DMS153 treated with DMSO at 0.1 percent for 48 hours (cell line): ENCODE measurements around the gene THSD7A.

Source experiments
- DNase-seq: peaks from one replicate; lab custom pipeline; 2025; ENCODE audit not compliant: unreplicated experiment; lab: John Stamatoyannopoulos, UW

THSD7A gene

DNA sequence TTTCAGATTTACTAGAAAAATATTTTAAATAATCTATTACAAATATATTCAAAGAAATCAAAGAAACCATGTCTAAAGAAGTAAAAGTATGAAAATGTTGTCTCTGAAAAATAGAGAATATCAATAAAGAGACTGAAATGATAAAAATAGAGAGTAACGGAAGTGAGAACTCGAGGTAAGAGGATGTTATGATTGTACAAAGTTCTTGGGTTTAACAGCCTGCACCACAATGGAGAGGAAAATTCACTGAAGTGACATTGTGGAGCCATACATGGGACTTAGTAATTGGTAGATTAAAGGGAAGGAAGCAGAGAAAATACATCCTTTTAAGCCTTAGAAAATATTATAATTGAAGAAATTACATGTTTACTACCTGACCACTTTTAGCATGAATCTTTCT is 77.9 kb downstream of the THSD7A start:
- DNase-seq = no peak

DNA sequence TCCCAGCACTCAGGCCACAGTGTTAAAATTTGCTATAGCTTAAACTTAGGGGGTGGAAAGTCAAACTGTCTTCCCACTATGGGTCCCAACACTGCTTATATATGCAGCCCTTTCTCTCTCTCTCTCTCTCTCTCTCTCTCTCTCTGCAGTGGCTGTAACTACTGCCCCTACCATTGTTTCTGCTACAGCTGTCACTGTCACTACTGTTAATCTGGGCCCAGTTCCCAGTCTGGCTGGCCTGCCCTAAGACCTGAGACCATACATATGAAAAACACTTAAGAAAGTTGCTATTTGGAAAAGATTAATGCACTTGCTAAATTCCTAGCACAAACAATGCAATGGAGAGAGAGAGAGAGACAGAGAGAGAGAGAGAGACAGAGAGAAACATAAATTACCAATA is 78.6 kb downstream of the THSD7A start:
- DNase-seq = no peak

DNA sequence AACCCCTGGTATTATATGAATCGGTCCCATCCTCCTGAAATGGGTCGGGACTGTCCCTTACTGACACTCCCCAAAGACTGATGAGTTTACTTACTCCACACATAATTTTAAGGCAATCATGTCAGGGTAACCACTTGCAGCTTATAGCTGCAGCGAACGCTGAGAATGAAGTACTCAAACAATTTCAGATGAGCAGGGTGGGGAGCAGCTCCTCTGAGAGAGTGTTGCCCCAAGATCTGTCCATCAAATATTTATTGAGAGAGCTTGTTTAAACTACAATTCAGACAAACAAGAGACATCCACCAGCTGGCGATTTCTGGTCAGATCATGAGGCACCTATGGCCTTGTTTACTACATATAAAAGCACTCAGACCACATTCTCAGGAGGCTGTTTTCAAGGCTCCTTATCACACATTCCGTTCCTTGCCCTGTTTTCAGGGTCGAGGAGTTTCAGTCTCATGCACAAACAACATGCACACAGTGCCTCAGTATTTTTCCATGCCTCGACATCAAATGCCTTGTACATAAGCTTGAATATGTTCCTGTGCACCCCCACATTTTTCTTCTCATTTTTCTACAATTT is 80.1 kb downstream of the THSD7A start:
- DNase-seq = no peak

DNA sequence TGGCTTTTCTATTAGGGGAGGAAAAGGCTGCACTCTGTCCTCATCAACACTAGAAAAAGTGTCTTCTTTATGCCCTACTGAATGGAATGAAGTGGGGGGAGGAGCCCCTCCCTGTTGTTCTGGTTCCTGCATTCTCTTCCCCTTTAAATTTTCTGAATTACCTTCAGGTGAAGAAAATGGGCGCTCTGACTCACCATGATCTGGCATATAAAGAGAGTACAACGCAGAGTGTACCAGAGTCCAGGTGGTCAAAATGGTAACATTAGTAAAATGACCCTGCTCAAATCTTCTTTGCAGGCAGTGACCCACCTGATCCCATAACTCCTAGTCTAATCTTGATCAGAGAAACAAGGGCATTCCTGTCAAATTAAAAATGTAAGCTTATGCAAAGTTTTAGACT is 80.7 kb downstream of the THSD7A start:
- no peak for DNase-seq

DNA sequence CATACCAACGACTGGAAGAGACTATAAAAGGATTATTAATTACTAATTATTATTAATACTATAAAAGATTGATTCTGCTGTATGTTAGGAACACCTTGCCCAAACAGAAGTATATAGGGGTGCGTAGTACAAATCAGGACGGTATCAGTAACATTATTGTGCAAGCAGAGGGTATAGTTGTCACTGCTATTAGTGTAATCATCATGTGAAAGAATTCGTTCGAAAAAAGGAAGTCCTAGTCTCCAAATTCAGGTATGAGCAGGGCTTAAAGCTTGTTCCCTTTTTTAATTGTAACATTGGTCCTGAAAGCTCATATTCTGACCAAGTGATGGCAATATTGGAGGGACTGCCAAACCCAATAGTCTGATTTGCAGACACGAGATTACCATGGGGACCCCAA is 81.8 kb downstream of the THSD7A start:
- DNase-seq = no peak

DNA sequence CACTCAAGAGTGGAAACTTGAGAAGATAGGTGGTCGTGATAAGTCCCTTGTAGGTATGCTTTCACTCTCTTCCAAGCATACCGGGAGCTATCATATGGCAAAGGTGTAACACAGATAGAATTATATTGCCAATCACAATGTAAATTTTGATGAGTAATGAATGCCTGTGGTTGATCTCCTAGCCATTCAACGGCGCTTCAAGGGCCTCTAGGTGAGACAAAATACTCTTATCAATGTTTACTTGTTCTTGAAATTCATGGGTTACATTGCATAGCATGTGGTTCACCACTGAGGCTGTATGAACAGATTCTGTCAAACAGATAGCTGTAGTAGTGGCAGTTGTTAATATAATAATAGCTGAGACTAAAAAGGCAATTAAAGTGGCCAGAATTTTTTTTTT is 82.4 kb downstream of the THSD7A start:
- DNase-seq = peak; percentile 29

DNA sequence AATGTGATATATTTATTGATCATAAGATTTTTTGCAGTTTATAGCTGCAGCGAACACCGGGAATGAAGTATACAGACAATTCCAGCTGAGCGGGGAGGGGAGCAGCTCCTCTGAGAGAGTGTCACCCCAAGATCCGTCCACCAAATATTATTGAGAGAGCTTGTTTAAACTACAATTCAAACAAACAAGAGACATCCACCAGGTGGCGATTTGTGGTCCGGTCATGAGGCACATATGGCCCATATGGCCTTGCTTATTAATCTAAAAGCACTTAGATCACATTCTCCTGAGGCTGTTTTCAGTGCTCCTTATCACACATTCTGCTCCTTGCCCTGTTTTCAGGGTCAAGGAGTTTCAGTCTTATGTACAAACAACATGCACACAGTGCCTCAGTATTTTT is 83.1 kb downstream of the THSD7A start:
- no peak for DNase-seq

DNA sequence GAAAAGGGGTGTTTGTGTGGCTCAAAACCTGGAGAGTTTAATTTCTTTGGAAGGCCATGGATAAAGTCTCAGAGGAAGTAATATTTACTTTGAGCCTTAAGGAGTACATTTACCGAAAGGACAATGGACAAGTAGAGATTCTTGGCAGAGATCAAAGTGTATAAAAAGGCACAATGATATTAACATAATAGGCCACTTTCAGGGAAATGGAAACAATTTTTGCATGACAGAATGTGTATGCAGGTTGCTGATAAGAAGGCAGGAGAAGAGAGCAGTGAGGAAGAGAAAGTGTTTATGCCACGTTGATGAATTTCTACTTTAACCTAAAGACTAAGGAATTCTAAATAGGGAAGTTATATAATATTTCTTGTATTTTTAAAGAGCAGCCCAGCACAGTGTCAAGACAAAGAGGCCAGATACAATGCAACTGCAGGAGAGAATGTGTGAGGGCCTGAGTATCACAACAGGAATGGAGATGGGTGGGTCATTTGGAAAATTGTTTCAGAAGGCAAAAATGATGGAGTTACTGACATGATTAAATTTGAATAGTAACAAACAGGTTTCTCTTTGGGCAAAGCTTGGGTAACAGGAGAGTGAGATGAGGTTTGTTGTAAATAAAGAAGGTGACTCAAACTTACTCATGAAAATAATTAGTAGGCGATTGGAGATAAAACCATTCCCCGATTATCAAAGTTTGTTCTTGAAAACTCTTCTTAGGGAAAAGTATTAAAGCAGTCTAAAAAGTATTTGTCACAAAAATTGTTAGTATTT is 84.1 kb downstream of the THSD7A start:
- DNase-seq = no peak

DNA sequence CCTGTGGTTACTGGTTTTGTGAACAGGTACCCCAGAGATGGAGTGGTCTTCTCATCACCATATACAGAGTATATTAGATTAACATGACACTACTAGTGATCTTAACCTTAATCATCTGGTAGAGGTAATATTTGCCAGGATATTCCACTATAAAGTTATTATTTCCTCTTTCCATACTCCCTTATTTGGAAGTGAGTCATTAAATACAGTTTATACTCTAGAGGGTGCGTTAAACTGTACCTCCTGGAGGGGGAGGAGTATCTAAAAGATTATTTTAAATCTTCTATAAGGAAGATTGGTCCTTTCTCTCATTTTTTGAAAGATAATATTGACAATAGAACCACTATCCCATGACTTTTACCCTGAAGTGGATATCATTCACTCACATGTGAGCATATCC is 85.4 kb downstream of the THSD7A start:
- no peak for DNase-seq

DNA sequence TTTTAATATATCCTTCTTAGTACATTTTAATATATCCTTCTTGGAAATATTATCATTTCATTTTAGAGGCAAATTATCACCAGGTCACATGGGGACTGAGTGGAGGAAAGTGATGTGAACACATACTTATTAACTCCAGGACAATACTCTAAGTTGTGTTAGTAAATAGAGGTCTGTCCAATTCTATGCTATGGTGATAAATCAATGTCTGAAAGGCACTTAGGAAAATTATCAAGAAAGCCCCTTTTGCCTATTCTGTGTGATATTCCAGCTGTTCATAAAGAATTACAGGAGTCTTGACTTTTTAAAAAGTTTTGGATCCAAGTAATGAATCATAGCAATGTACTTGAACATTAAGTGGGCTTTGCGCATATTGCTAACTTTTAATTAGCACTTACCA is 88.5 kb downstream of the THSD7A start:
- no peak for DNase-seq

DNA sequence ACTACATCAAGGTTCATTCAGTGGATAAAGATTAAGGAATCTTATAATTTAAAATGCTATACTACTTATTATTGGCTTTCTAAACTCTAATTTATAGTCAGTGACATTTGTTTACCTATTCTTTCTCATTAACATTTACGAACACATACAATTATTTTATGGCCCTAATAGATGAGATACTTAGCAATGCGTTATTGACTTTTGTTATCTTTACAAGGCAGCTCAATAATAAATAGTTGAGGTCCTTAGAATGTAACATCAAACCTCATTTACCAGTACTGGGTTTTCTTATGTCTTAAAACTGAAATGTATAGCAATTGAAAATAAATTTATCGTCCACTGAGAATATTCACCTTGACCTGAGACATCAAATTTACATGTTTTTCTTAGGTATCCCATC is 89.0 kb downstream of the THSD7A start:
- DNase-seq = no peak

DNA sequence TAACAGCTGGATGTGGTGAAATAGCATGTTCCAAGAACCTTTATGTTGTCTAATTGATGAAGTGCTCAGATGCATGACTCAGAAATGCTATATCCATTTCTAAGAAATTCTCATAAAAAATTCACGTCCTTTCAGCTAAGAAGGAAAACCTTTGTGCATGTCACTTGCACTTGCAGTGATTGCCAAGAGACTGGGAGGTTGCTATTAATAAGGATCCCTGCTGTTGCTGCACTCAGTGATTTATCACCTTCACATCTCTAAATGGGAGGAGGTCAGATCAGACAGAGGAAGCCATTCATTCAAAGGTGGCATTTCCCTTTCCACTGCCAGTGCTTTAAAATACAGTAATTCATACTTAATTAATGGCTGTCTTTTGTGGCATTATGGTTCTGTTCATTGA is 89.5 kb downstream of the THSD7A start:
- DNase-seq = peak; percentile 78

DNA sequence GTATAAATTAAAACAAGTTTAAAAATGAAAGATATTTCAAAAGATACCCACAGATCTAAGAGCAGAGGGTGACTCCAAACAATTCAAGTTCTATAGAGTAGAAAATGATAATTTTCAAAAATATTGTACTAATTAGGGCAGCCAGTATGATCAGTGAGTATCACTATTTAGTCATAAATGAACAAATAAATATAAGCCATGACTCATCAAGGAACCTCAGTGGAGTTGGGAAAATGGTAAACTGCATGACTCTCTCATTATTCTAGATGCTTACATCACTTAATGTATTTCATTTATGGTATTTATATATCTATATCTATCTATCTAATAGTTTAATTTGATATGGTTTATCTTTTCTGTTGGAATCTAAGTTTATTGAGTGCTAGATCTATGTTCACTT is 94.3 kb downstream of the THSD7A start:
- no peak for DNase-seq

DNA sequence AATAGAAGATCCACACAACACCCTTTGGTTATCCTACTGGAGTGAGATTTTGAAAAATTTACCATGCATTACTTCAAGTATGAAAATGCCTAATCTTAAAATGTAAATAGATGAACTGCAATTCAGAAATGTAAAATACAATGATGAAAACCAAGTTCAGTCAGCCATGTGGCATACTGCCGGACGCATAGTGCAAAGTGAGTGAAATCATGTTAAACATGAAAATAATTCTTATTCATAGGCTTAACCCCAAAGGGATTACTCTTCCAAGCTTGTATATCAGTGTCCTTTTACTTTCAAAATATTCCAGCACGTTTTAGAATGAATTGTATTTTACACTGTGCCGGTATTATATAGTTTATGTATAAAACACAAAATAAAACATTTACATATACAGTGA is 99.8 kb downstream of the THSD7A start:
- no peak for DNase-seq

DNA sequence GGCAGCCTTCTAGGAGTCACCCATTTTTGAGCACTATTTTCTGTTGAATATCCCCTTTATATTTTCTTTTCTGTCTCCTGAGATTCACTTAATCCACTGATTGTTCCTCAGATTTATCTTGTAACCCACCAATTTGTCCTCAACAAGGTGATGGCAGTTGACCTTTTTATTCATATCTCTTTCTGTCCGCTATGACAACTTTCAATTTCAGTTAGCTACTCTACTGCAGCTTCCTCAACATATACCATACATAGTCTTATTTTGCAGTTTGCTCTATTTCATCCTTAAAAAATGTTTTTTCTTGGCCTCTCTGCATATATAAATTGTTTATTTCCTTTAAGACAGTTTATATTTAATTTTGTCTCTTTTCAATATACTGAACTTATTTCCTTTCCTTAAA is 101.3 kb downstream of the THSD7A start:
- no peak for DNase-seq

DNA sequence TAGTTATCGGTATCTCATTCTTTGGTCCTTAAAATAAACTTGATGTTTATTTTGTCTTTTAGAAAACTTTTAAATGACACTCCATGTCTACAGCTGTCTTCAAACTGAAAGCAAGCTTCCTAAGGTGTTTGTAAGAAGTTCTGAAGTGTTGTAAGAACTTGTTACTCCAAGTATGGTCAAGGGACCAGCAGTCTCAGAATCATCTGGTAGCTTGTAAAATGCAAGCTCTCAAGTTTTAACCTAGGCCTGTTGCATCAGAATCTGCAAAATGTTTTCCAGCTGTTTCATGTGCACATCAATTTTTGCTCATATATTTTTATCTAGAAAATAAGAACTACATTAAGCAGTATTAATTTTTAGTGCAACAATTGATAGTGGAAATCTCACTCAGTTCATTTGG is 104.1 kb downstream of the THSD7A start:
- DNase-seq = no peak

DNA sequence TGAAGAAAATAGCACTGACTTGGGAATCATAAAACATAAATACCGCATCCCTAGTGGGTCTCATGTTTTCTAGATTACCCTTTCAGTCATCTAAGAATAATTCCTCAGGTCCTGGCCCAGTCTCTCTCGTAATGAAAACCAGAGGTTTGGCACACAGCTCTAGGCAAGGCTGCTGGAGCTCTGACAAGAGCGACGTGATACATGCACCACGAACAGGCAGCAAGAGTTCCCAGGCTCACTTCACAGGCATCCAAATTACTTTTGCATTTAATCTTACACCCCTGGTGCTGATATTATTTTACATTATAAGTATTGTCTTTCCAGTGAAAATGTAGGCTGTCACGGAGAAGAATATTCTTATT is 105.2 kb downstream of the THSD7A start:
- no peak for DNase-seq

DNA sequence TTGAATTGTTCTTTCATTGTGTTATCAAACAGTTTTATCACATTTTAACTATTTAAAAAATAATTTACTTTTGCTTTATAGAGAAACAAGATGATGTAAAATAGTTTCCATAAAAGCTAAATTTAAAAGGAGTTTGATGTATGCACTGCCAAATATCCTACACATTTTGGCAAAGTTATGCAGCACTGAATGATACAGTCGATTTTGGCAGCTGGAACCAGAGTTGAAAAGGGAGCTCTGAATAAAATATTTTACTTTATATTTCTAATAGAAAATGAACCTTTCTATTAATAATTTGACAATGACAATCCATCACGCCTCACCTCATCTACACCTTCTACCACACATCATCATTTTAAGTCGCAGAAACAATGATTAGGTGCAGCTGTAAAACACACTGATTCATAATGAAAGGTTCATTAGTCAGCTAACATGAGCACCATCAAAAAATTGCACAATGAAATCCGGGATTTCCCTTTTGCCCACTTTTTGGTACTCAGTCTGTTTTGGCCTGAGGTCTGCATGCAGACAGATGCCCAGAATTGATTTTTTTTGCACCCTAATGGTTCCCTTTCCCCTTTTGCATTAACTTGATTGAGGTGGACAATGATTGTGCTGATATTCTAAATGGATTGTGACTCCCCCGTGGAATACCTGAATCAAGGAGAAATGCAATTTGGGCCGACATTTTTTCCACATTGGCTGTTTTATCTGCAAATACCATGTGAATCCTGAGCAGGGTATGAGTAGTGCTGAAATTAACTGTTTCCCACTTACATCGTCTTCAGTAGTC is 105.8 kb downstream of the THSD7A start:
- DNase-seq = no peak

DNA sequence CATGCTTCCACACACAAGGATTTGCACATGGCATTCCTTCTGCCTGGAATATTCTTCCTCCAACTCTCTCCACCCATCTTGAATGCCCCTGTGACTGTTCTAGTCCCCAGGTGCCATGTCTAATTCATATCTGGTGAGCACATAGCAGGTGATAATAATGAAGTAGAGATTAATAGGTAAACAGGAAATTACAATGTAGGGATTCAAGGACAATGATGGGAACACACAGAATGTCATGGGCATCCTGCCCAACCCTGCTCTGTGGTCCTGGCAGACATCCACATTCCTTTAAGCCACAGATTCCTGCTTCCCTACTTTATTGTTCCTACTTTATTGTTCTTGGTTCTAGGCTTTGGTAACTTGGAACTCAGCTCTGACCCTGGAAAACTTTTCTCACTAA is 115.8 kb downstream of the THSD7A start:
- DNase-seq = peak; percentile 75

DNA sequence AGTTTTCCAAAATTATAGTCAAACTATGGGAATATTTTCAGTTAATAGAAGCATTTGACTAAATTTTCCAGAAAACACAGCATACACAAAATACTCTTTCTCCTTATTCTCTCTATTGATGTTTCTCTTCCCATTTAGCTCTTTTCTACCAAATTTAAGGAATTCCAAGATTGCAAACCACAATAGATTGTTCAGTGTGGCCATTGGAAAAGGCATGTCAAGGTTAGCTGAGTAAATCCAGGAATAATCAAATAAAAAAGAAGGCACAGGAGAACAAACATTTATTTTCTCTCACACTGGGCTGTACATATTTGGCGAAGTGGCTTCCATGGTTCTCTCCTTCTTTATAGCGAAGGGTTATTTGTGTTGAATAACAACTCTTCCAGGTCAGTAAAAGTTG is 117.3 kb downstream of the THSD7A start:
- DNase-seq = no peak

DNA sequence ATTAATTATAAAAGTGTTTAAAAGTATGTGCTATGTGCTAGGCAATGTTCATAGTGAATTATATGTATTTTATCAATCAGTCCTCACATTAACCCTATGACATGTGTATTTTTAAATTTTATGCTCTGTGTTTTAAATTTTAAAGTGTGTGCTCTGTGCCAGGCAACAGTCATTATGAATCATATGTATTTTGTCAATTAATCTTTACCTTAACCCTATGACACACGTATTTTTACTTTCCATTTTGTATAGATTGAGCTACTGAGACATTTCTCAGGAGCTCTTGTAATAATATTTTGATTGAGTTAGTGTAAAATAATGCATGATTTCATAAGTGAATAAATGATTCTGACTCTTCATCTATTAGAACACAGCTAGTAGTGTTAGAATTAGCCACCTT is 117.8 kb downstream of the THSD7A start:
- DNase-seq = no peak

DNA sequence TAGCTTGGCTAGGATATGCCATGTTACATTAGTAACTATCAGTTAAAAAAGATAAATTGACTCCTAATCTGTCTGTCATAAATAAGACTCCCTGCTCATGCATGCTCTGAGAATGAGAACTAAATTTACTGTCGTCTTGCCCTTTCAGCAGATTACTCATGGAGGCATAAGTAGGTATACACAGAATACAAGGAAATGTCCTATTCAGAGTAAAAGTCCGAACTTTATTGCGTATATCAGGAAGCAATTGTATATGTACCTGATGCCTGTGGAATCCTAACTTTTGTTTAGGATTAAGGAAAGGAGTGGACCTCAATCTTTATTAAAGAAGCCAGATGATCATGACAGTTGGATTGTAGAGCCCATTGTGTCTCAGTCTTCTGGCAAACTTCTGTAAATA is 118.6 kb downstream of the THSD7A start:
- DNase-seq = no peak
